DMS153 treated with DMSO at 0.1 percent for 48 hours (cell line): Measurements from ENCODE around the gene NKIRAS2.
"Not testable (repeated sequence)": the region's sequence is repeated elsewhere in the genome, so short reads cannot be mapped to it uniquely, and the experiment has no call there.

Experiments
- DNase-seq: peaks from one replicate; lab custom pipeline; 2025; ENCODE audit not compliant: unreplicated experiment; lab: John Stamatoyannopoulos, UW

The NKIRAS2 gene

GRCh38 chr17:41996855-41997164 is 23.1 kb upstream of the NKIRAS2 start:
- no peak for DNase-seq

- DNase-seq, result no peak
Measured at GRCh38 chr17:41998497-41998896, 21.4 kb upstream of the NKIRAS2 start.

- no peak for DNase-seq
Measured at GRCh38 chr17:42000413-42001133, 19.3 kb upstream of the NKIRAS2 start.

- DNase-seq, result no peak
Measured at GRCh38 chr17:42001729-42002128, 18.2 kb upstream of the NKIRAS2 start.

GRCh38 chr17:42002175-42002791 is 17.6 kb upstream of the NKIRAS2 start:
- no peak for DNase-seq

GRCh38 chr17:42002792-42003301 is 17.0 kb upstream of the NKIRAS2 start:
- no peak for DNase-seq

- no peak for DNase-seq
Measured at GRCh38 chr17:42005166-42005565, 14.7 kb upstream of the NKIRAS2 start.

- DNase-seq, result no peak
Measured at GRCh38 chr17:42009170-42009569, 10.7 kb upstream of the NKIRAS2 start.

GRCh38 chr17:42010266-42010680 is 9.6 kb upstream of the NKIRAS2 start:
- DNase-seq, result not testable (repeated sequence)

GRCh38 chr17:42010898-42011516 is 8.9 kb upstream of the NKIRAS2 start:
- DNase-seq, result no peak

GRCh38 chr17:42012363-42012762 is 7.5 kb upstream of the NKIRAS2 start:
- not testable (repeated sequence) for DNase-seq

- DNase-seq, result not testable (repeated sequence)
Measured at GRCh38 chr17:42013740-42014139, 6.2 kb upstream of the NKIRAS2 start.

- DNase-seq, result no peak
Measured at GRCh38 chr17:42016411-42016831, 3.5 kb upstream of the NKIRAS2 start.

- DNase-seq, result peak; percentile 72
Measured at GRCh38 chr17:42016941-42017865, 2.7 kb upstream of the NKIRAS2 start, which contains the start of gene DNAJC7. TSS of gene DNAJC7 (minus strand) at chr17:42017439. CDS start at chr17:42017416, 23 bp downstream.

- DNase-seq, result no peak
Measured at GRCh38 chr17:42017866-42018200, 2.1 kb upstream of the NKIRAS2 start.

- no peak for DNase-seq
Measured at GRCh38 chr17:42018339-42018738, 1.6 kb upstream of the NKIRAS2 start.

GRCh38 chr17:42018988-42019387 is 902 bp upstream of the NKIRAS2 start:
- no peak for DNase-seq

GRCh38 chr17:42020845-42021244 is 955 bp downstream of the NKIRAS2 start:
- not testable (repeated sequence) for DNase-seq

GRCh38 chr17:42023524-42024349 is 3.8 kb downstream of the NKIRAS2 start:
- no peak for DNase-seq

- no peak for DNase-seq
Measured at GRCh38 chr17:42025191-42025579, 5.3 kb downstream of the NKIRAS2 start.
